Subcutaneous adipose tissue (tissue), 4 donors: ENCODE measurements around the gene LZIC. TPM values are rescaled to one million over a fixed set of nuclear protein-coding genes. Genes with fewer than 3 reads are reported as not detected.

Experiments
- total RNA-seq, 4 donors: library from RNA; depleted of rRNA; stranded (reverse); fragments of >200 nt; gene quantifications; one replicate each; pipeline ENCODE4 v1.1.0, GENCODE V29; 2016
- TF ChIP-seq, protein P1 (sequence below): fragments of 450-650 bp; IDR thresholded peaks from one replicate; pipeline ENCODE4 v1.5.1; 2016; ENCODE audit warnings: low read depth, mild to moderate bottlenecking, control low read depth, antibody characterized with exemption, moderate library complexity

Gene LZIC
- total RNA-seq, 4 donors from 2014 or later = 21.1 to 36.7 (median 26.3) TPM

DNA sequence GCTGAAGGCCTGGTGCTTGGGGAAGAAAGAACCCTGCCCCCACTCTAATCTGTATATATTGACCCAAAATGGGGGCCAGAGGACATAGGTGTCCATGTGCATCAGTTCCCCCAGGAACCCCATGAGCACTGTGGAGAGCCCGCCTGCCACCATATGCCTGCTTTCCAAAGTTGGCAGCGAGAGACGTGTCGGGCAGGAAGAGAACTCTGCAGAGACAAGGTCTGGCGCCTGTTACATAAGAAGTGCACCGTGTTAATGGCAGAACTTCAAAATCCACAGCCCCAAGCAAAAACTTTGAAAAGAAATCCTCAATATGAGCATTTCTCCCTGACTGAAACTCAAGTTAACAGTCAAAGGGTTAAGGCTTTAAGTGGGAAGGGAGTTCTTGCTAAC lies 41.1 kb downstream of the LZIC start:
- TF ChIP-seq, protein P1, sequence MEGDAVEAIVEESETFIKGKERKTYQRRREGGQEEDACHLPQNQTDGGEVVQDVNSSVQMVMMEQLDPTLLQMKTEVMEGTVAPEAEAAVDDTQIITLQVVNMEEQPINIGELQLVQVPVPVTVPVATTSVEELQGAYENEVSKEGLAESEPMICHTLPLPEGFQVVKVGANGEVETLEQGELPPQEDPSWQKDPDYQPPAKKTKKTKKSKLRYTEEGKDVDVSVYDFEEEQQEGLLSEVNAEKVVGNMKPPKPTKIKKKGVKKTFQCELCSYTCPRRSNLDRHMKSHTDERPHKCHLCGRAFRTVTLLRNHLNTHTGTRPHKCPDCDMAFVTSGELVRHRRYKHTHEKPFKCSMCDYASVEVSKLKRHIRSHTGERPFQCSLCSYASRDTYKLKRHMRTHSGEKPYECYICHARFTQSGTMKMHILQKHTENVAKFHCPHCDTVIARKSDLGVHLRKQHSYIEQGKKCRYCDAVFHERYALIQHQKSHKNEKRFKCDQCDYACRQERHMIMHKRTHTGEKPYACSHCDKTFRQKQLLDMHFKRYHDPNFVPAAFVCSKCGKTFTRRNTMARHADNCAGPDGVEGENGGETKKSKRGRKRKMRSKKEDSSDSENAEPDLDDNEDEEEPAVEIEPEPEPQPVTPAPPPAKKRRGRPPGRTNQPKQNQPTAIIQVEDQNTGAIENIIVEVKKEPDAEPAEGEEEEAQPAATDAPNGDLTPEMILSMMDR = no peak

DNA sequence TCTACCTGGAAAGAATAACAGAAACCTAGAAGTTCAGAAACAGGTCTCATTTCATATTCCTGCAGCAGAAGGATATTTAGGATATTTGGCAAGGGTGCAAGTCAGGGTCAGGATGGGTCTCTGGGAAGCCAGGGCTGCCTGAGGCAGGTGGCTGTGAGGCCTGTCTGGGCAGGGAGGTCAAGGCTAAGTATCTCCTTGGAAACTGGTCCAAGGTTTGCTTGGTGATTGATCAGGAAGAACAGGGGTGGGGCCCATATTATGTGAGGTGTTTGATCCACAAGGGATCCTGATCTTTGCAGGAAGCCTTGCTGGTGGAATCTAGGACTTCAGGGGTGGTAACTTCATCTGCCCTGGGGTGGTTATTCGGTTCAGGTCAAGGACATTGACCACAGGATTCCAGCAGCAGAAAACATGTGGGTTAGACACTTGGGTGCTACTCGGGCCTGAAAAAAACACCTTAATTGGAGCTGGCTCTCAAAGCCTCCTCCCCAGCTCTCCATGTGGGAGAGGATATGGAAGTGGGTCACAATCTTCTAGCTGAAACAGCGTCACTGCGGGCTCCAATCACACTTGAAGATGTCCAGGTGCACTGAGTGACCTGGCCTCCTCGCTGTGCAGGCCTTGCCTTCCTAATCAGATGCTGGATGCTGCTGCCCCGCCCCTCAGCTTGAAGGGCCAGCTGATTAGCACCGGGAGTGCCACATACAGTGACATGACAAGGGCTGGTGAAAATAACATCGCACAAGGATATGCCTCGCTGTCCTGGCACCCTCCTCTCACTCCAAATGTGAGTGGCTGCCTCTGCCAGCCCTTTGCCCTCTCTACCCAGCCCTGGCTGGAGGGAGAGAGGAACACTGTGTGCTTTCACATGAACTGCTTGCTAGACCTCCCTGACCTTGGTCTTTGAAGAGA lies 41.8 kb downstream of the LZIC start:
- TF ChIP-seq, protein P1 = no peak

DNA sequence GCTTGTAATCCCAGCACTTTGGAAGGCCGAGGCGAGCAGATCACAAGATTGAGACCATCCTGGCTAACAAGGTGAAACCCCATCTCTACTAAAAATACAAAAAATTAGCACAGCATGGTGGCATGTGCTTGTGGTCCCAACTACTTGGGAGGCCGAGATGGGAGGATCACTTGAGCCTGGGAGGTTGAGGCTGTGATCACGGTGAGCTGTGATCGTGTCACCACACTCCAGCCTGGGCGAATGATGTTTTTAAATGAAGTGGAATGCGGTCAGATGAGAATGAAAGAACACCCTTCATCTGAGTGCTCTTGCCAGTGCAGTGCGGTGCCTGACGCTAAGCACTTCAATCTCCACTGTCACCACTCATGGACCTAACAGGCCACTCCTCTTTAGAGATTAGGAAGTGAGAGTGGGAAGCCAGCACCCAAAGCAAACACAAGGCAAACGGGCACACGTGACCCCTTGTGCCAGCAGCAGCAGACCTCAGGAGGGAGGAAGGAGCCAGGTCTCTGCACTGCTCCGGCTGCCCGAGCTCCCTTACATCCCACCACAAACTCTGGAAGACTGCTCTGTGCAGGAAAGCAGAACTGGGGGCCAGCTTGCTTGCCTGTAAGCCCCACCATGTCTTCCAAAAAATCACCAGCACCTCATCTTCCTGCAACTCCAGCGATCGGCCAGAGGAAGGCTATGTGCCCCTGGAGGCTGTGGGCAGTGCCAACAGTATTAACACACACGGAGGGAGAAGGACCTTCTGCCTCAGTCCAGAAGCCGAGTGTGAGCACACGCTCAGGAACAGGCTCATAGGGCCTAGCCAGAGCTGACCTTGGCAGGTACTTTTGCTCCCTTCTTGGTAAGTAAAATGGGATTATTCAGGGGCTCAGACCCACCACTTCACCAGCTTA lies 42.8 kb downstream of the LZIC start:
- TF ChIP-seq, protein P1 = no peak

DNA sequence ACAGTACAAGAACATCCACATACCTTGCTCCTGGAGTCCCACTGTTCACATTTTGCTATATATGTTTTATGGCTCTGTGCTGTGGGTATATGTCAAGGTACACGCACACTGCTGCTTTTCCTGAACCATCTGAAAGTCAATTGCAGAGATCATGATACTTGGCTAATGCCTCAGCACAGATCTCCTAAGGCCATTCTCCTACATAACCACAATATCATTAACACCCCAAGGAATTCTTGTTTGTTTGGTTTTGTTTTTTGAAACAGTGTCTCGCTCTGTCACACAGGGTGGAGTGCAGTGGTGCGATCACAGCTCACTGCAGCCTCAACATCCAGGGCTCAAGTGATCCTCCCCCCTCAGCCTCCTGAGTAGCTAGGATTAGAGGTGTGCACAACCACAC lies 49.1 kb downstream of the LZIC start:
- TF ChIP-seq, protein P1 = no peak

DNA sequence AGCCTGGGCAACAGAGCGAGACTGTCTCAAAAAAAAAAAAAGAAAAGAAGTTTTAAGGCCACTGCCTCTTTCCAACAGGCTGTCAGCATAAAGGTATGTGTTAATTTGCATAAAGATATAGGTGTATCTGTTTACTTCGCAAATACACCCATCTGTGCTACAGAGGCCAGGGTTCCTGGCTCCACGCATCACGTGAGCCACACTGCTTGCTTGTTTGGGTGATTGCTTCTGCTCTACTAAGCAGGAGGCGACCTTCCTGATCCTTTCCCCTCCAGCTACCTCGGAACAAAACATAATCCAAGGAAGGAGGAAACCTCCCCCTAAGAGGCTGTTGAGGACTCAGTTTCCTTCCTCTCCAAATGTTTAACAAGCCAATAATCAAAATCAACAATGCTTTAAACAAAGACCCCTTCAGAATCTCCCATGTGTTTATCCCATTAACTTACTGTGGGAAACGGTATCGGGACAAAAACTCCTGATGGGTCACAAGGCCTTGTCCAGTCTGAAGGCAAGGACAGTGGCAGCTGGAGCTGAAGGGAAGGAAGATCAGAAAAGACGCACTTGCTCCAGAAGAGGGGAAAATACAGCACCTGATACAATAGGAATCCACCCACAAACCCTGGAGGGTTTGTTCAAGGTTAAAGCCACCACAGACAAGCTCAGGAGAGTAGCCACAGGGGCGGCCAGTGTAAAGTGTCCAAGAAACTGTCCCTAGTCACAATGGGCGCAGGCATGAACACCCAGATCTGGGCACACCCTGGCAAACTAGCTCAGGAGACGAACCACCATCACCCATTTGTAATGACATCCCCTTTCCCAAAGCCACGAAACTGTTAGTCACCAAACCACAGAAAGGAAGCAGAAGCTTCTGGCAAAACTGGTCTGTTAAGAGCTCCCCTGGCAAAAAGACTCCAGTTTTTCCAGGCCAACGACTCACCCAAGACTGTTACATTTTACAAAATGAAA lies 50.3 kb downstream of the LZIC start:
- TF ChIP-seq, protein P1 = no peak

DNA sequence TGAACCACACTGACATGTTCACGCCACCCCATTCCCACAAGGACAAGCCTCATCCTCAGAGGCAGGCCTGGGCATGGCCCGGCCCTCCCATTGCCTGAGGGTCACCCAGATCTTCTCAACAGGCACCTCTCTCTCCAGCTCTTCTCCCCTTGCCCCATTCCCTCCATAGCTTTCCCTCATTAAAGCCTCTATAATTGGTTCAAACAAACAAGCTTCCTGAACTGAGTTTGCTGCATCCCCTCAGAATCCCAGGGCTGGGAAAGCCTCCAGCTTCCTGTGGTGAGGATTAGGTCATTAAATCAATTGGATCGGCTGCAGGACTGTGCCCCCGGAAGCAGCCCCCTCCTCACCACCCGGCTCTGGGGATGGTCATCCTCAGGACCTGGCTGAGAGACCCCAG lies 52.0 kb downstream of the LZIC start:
- TF ChIP-seq, protein P1 = no peak
